Measurements from ENCODE around the gene ADRB1.

GRCh38 chr10:114034923-114035645, 8.6 kb upstream of the ADRB1 start:
- no peak for TF ChIP-seq GATA2 (IDR thresholded peaks at IDR 0.05; ENCODE audit: low read depth, low read length)
- TF ChIP-seq GATA3 (IDR thresholded peaks at IDR 0.05; ENCODE audit: low read depth, low read length), result no peak
